Type B pancreatic cell (in vitro differentiated cells): ENCODE results near the gene ZDHHC14. TPM values are rescaled to one million over a fixed set of nuclear protein-coding genes. Genes with fewer than 3 reads are reported as not detected.

Experiments used
- DNase-seq: peaks from one replicate; pipeline ENCODE4 v3.0.0; 2021; ENCODE audit warnings: mixed read lengths; ENCODE audit not compliant: unreplicated experiment; ENCODE audit errors: extremely low spot score
- H3K27ac Mint-ChIP-seq: 2 replicates; pipeline ENCODE4 v1.8.0; 2021; ENCODE audit warnings: mild to moderate bottlenecking, mixed read lengths
- H3K27me3 Mint-ChIP-seq: 2 replicates; pipeline ENCODE4 v1.8.0; 2021; ENCODE audit warnings: mixed read lengths
- H3K36me3 Mint-ChIP-seq: 2 replicates; pipeline ENCODE4 v1.8.0; 2021; ENCODE audit warnings: mixed read lengths
- H3K4me1 Mint-ChIP-seq: one replicate; pipeline ENCODE4 v1.8.0; 2021; ENCODE audit warnings: mixed read lengths; ENCODE audit not compliant: unreplicated experiment
- H3K4me3 Mint-ChIP-seq: 2 replicates; pipeline ENCODE4 v1.8.0; 2021; ENCODE audit warnings: mild to moderate bottlenecking, mixed read lengths
- H3K9me3 Mint-ChIP-seq: 2 replicates; pipeline ENCODE4 v1.8.0; 2021; ENCODE audit warnings: mixed read lengths
- CTCF ChIP-seq: fragments of 200-600 bp; sonication (generic); conservative IDR thresholded peaks from 2 replicates; pipeline ENCODE4 v1.5.0; 2021; ENCODE audit warnings: antibody characterized with exemption, mild to moderate bottlenecking
- total RNA-seq: library from RNA; stranded (reverse); gene quantifications from 2 replicates; pipeline ENCODE4 v1.2.1, GENCODE V29; 2021; ENCODE audit warnings: low replicate concordance

ZDHHC14 gene
- total RNA-seq, 1 donor from 2014 or later, result 11.1 TPM

GRCh38 chr6:157533048-157533871 lies 152.3 kb downstream of the ZDHHC14 start:
- no peaks in the 10 kb centered on the region for H3K27me3 Mint-ChIP-seq
- TF ChIP-seq CTCF, result no peak
- no peak for DNase-seq
- H3K36me3 Mint-ChIP-seq, result no peaks in the 10 kb centered on the region
- H3K4me3 Mint-ChIP-seq, result peak overlapping the region; percentile 42
- H3K9me3 Mint-ChIP-seq, result no peaks in the 10 kb centered on the region
- peak overlapping the region; percentile 40 for H3K27ac Mint-ChIP-seq
- peaks cover 28% of the 10 kb centered on the region for H3K4me1 Mint-ChIP-seq

GRCh38 chr6:157534134-157534871 lies 153.3 kb downstream of the ZDHHC14 start:
- Mint-ChIP-seq H3K36me3 (no peaks in the 10 kb centered on the region), H3K27ac (no peak overlapping the region), H3K9me3 (no peaks in the 10 kb centered on the region), H3K27me3 (peaks cover 3% of the 10 kb centered on the region), H3K4me3 (no peak overlapping the region), H3K4me1 (peaks cover 31% of the 10 kb centered on the region)
- DNase-seq, result no peak
- TF ChIP-seq CTCF, result no peak

GRCh38 chr6:157534977-157535339 lies 154.0 kb downstream of the ZDHHC14 start:
- no peak for DNase-seq
- Mint-ChIP-seq H3K27me3 (peaks cover 3% of the 10 kb centered on the region), H3K27ac (no peak overlapping the region), H3K36me3 (no peaks in the 10 kb centered on the region), H3K4me1 (peaks cover 31% of the 10 kb centered on the region), H3K4me3 (peak overlapping the region; percentile 11), H3K9me3 (no peaks in the 10 kb centered on the region)
- TF ChIP-seq CTCF, result no peak

- H3K4me1 Mint-ChIP-seq, result peaks cover 31% of the 10 kb centered on the region
- no peak for TF ChIP-seq CTCF
- H3K4me3 Mint-ChIP-seq, result peak overlapping the region; percentile 11
- peaks cover 3% of the 10 kb centered on the region for H3K27me3 Mint-ChIP-seq
- H3K27ac Mint-ChIP-seq, result no peak overlapping the region
- no peaks in the 10 kb centered on the region for H3K9me3 Mint-ChIP-seq
- no peaks in the 10 kb centered on the region for H3K36me3 Mint-ChIP-seq
- DNase-seq, result no peak
Observed at GRCh38 chr6:157535340-157536222, 154.6 kb downstream of the ZDHHC14 start.

GRCh38 chr6:157536223-157536545 lies 155.2 kb downstream of the ZDHHC14 start:
- no peak overlapping the region for H3K4me3 Mint-ChIP-seq
- H3K27me3 Mint-ChIP-seq, result peaks cover 3% of the 10 kb centered on the region
- H3K27ac Mint-ChIP-seq, result no peak overlapping the region
- H3K9me3 Mint-ChIP-seq, result no peaks in the 10 kb centered on the region
- no peak for DNase-seq
- no peak for TF ChIP-seq CTCF
- no peaks in the 10 kb centered on the region for H3K36me3 Mint-ChIP-seq
- H3K4me1 Mint-ChIP-seq, result peaks cover 31% of the 10 kb centered on the region
